ENCODE data around the gene SMAD6.

SMAD6 gene

DNA sequence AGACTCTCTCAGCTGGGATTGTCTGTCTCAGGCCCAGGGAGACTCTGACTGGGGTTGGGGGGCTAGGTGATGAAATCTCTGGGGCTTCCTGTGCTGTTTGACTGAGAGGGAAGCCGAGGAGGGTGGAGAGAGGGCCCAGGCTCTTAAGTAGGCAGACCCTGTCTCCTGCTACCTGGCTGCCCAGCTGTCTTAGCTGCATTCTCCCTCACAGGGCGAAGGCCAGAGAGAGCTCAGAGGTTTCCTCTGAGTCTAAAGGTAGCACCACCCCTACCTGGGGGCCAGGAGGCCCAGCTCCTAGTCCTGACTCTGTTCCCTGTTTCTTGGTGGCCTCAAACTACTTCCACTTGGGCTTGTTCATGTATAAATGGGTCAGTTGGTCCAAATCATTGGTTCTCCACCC, 24.4 kb downstream of the SMAD6 start:
- no peak overlapping the region for H3K4me3 ChIP-seq (ENCODE audit: low read depth, low read length)
- no peak for DNase-seq (ENCODE audit: low read depth)
- TF ChIP-seq, protein P1, sequence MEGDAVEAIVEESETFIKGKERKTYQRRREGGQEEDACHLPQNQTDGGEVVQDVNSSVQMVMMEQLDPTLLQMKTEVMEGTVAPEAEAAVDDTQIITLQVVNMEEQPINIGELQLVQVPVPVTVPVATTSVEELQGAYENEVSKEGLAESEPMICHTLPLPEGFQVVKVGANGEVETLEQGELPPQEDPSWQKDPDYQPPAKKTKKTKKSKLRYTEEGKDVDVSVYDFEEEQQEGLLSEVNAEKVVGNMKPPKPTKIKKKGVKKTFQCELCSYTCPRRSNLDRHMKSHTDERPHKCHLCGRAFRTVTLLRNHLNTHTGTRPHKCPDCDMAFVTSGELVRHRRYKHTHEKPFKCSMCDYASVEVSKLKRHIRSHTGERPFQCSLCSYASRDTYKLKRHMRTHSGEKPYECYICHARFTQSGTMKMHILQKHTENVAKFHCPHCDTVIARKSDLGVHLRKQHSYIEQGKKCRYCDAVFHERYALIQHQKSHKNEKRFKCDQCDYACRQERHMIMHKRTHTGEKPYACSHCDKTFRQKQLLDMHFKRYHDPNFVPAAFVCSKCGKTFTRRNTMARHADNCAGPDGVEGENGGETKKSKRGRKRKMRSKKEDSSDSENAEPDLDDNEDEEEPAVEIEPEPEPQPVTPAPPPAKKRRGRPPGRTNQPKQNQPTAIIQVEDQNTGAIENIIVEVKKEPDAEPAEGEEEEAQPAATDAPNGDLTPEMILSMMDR (IDR thresholded peaks at IDR 0.05; ENCODE audit: insufficient read depth, low read depth, low read length, missing control alignments): no peak

GRCh38 chr15:66729331-66729951, 27.4 kb downstream of the SMAD6 start:
- TF ChIP-seq, protein P1 (IDR thresholded peaks at IDR 0.05; ENCODE audit: insufficient read depth, low read depth, low read length, missing control alignments): no peak
- no peak overlapping the region for H3K4me3 ChIP-seq (ENCODE audit: low read depth, low read length)
- DNase-seq (ENCODE audit: low read depth): no peak

GRCh38 chr15:66730168-66731021, 28.4 kb downstream of the SMAD6 start:
- H3K4me3 ChIP-seq (ENCODE audit: low read depth, low read length): no peak overlapping the region
- no peak for DNase-seq (ENCODE audit: low read depth)
- TF ChIP-seq, protein P1 (IDR thresholded peaks at IDR 0.05; ENCODE audit: insufficient read depth, low read depth, low read length, missing control alignments): no peak

DNA sequence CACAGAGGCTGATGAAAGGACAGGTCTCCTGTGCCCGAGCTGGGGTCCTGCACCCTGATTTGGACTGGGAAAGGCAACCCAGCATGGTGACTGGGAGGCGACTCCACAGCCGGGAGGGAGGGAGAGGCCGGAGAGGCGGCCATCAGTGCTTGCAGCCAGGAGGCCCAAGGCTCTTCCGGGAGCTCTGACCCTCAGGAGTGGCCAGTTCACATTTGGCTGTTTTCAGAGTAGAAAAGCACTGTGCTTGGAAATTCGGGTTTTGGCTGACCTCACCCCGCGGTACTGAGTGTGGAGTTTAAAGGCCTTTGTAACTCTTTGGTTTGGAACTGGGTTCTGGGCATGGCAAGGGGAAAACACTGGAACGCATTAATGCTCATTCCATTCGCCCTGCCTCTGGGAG, 31.9 kb downstream of the SMAD6 start:
- H3K4me3 ChIP-seq (ENCODE audit: low read depth, low read length): no peak overlapping the region
- DNase-seq (ENCODE audit: low read depth): no peak
- TF ChIP-seq, protein P1 (IDR thresholded peaks at IDR 0.05; ENCODE audit: insufficient read depth, low read depth, low read length, missing control alignments): no peak

- DNase-seq (ENCODE audit: low read depth): no peak
- no peak overlapping the region for H3K4me3 ChIP-seq (ENCODE audit: low read depth, low read length)
- TF ChIP-seq, protein P1 (IDR thresholded peaks at IDR 0.05; ENCODE audit: insufficient read depth, low read depth, low read length, missing control alignments): no peak
These were observed 33.2 kb downstream of the SMAD6 start for GRCh38 chr15:66734961-66735908.

- DNase-seq (ENCODE audit: low read depth): no peak
- no peak overlapping the region for H3K4me3 ChIP-seq (ENCODE audit: low read depth, low read length)
- TF ChIP-seq, protein P1 (IDR thresholded peaks at IDR 0.05; ENCODE audit: insufficient read depth, low read depth, low read length, missing control alignments): no peak
These were observed 33.9 kb downstream of the SMAD6 start for GRCh38 chr15:66735909-66736305.

All from GM12865 (cell line).